Measurements from ENCODE around the gene WNT3.

GRCh38 chr17:46782250-46782953 is 36.1 kb downstream of the WNT3 start:
- TF ChIP-seq ZNF138 (tag by site-specific recombination; IDR thresholded peaks at IDR 0.05; ENCODE audit: borderline replicate concordance) (no peak), ZNF530 (tag by site-specific recombination; IDR thresholded peaks at IDR 0.05; ENCODE audit: low read depth) (no peak), MYNN (tag by site-specific recombination; IDR thresholded peaks at IDR 0.05; ENCODE audit: borderline replicate concordance) (no peak), ZNF146 (tag by site-specific recombination; IDR thresholded peaks at IDR 0.05) (no peak), CTCF (tag by site-specific recombination; IDR thresholded peaks at IDR 0.05) (peak; percentile 76), ZNF398 (tag by site-specific recombination; IDR thresholded peaks at IDR 0.05) (no peak), ZBTB48 (tag by site-specific recombination; IDR thresholded peaks at IDR 0.05) (no peak), HOXC10 (CRISPR knock-in tag; IDR thresholded peaks at IDR 0.05) (no peak), EGR2 (tag by site-specific recombination; IDR thresholded peaks at IDR 0.05; ENCODE audit: low read depth) (no peak), REST (tag by site-specific recombination; IDR thresholded peaks at IDR 0.05) (no peak), MZF1 (tag by site-specific recombination; IDR thresholded peaks at IDR 0.05; ENCODE audit: borderline replicate concordance) (no peak)
